Measurements from ENCODE around the gene FLOT1. TPM values are rescaled to one million over a fixed set of nuclear protein-coding genes. Genes with fewer than 3 reads are reported as not detected.
A peak's percentile ranks its signal among the peaks of the same experiment; 100 is the strongest.

Gene FLOT1
- total RNA-seq, 2 donors from 2014 or later = 135 to 177 TPM

GRCh38 chr6:30782425-30783014 lies 40.0 kb upstream of the FLOT1 start:
- peaks cover 38 to 44% of the 10 kb centered on the region in 2 donors for H3K4me1 ChIP-seq (ENCODE audit: control insufficient read depth in 1 of 2, low read depth in 2 of 2)
- no peak for DNase-seq (ENCODE audit: low spot score)
- no peaks in the 10 kb centered on the region for H3K36me3 ChIP-seq
- peak; percentile 2 for ATAC-seq (ENCODE audit: insufficient number of reproducible peaks, low FRiP score, low read depth)
- peak overlapping the region; percentile 95 to 96 for H3K27ac ChIP-seq
- H3K9me3 ChIP-seq = no peaks in the 10 kb centered on the region
- H3K4me3 ChIP-seq = no peak overlapping the region
- H3K27me3 ChIP-seq (replicated peaks; ENCODE audit: insufficient read depth) = no peaks in the 10 kb centered on the region
- no peak for TF ChIP-seq CTCF (IDR thresholded peaks at IDR 0.05)

- Histone ChIP-seq H3K27ac (peak overlapping the region; percentile 95 to 96), H3K27me3 (replicated peaks; ENCODE audit: insufficient read depth) (no peaks in the 10 kb centered on the region), H3K36me3 (no peaks in the 10 kb centered on the region), H3K4me3 (peak overlapping the region; percentile 49), H3K9me3 (no peaks in the 10 kb centered on the region), H3K4me1 (ENCODE audit: control insufficient read depth in 1 of 2, low read depth in 2 of 2) (peaks cover 38 to 44% of the 10 kb centered on the region in 2 donors)
- peak; percentile 91 for DNase-seq (ENCODE audit: low spot score)
- peak; percentile 93 for ATAC-seq (ENCODE audit: insufficient number of reproducible peaks, low FRiP score, low read depth)
- no peak for TF ChIP-seq CTCF (IDR thresholded peaks at IDR 0.05)
Measured at GRCh38 chr6:30781743-30782424, 39.4 kb upstream of the FLOT1 start.

- Histone ChIP-seq H3K36me3 (no peaks in the 10 kb centered on the region), H3K4me1 (ENCODE audit: control insufficient read depth in 1 of 2, low read depth in 2 of 2) (peaks cover 38 to 44% of the 10 kb centered on the region in 2 donors), H3K4me3 (peak overlapping the region; percentile 49), H3K27me3 (replicated peaks; ENCODE audit: insufficient read depth) (no peaks in the 10 kb centered on the region), H3K27ac (peak overlapping the region; percentile 95 to 96), H3K9me3 (no peaks in the 10 kb centered on the region)
- DNase-seq (ENCODE audit: low spot score) (no peak), ATAC-seq (ENCODE audit: insufficient number of reproducible peaks, low FRiP score, low read depth) (no peak)
- TF ChIP-seq CTCF (IDR thresholded peaks at IDR 0.05) = no peak
Measured at GRCh38 chr6:30781395-30781742, 38.9 kb upstream of the FLOT1 start.

- H3K4me1 ChIP-seq (ENCODE audit: control insufficient read depth in 1 of 2, low read depth in 2 of 2) = peaks cover 38 to 44% of the 10 kb centered on the region in 2 donors
- no peak for DNase-seq (ENCODE audit: low spot score)
- no peaks in the 10 kb centered on the region for H3K27me3 ChIP-seq (replicated peaks; ENCODE audit: insufficient read depth)
- no peaks in the 10 kb centered on the region for H3K36me3 ChIP-seq
- TF ChIP-seq CTCF (IDR thresholded peaks at IDR 0.05) = no peak
- H3K4me3 ChIP-seq = no peak overlapping the region
- ATAC-seq (ENCODE audit: insufficient number of reproducible peaks, low FRiP score, low read depth) = no peak
- H3K9me3 ChIP-seq = no peaks in the 10 kb centered on the region
- peak overlapping the region in 1 of 2 donors; percentile 95 for H3K27ac ChIP-seq
Measured at GRCh38 chr6:30780642-30780920, 38.1 kb upstream of the FLOT1 start.

GRCh38 chr6:30779850-30780641 lies 37.6 kb upstream of the FLOT1 start:
- DNase-seq (ENCODE audit: low spot score) (no peak), ATAC-seq (ENCODE audit: insufficient number of reproducible peaks, low FRiP score, low read depth) (no peak)
- Histone ChIP-seq H3K27ac (peak overlapping the region; percentile 61 to 95), H3K4me1 (ENCODE audit: control insufficient read depth in 1 of 2, low read depth in 2 of 2) (peaks cover 38 to 44% of the 10 kb centered on the region in 2 donors), H3K4me3 (no peak overlapping the region), H3K36me3 (no peaks in the 10 kb centered on the region), H3K9me3 (no peaks in the 10 kb centered on the region), H3K27me3 (replicated peaks; ENCODE audit: insufficient read depth) (no peaks in the 10 kb centered on the region)
- no peak for TF ChIP-seq CTCF (IDR thresholded peaks at IDR 0.05)
